IPS-NIHi7 (cell line): ENCODE data around the gene HGF.
"Not testable (repeated sequence)": the region's sequence is repeated elsewhere in the genome, so short reads cannot be mapped to it uniquely, and the experiment has no call there.

ENCODE experiments used
- DNase-seq: peaks from one replicate; pipeline ENCODE4 v3.0.0; 2012; ENCODE audit warnings: mixed read lengths; ENCODE audit errors: extremely low spot score

The HGF gene

DNA sequence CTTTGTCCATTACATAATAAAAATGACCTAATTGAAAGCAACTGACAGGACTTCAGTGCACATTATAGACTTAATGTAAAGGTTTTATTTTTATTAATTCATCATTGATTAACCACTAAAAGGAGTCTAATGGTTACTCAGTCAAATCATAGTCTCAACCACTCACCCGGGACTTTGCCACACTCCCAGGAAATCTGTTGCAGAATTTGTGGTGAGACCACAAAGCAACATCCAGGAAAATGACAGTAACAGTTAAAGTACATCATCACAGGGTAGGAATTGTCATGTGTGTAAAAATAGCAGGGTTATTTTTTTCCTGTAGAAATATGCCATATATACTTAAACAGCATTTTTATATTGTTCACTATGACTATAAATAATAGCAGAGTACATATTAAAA lies 6.3 kb upstream of the HGF start:
- no peak for DNase-seq

- no peak for DNase-seq
These were observed 5.7 kb upstream of the HGF start for GRCh38 chr7:81775560-81775959.

DNA sequence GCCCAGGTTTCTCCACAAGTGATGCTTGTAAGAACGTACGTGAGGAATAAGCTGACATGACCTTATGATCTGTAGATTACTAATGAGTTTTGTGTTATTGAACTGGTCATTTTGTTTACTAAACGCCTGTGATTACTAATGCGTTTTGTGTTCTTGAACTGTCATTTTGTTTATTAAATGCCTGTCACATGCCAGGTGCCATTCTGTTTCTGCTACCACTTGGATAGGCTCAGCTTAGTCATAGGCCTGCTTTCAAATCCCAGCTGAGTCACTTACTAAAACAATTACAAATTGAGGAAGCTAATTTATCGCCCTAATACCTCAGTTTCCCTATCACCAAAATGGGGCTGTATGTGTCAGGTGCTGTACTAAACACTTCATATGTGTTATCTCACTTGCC lies 4.7 kb upstream of the HGF start:
- no peak for DNase-seq

DNA sequence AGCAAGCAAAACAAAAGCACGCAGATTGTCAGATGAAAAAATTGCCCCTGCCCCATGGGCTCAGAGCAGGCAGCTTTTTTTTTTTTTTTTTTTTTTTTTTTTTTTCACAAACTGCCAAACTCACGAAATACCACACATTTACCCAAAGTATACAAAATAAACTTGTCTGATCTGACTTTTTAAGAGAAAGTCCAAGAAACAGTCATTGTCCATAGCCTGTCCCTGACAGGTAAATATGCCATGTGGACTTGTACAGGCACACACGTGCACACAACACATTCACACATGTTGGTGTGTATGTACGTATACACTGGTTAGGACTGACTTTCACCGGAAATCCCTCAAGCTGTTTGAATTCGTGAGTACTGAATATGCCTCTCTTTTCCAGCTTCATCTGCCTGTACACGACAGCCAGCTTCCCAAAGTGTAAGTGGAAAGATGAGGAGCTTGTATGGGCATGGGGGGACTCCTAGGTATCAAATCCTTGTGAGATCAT lies 929 bp upstream of the HGF start:
- DNase-seq, result no peak

DNA sequence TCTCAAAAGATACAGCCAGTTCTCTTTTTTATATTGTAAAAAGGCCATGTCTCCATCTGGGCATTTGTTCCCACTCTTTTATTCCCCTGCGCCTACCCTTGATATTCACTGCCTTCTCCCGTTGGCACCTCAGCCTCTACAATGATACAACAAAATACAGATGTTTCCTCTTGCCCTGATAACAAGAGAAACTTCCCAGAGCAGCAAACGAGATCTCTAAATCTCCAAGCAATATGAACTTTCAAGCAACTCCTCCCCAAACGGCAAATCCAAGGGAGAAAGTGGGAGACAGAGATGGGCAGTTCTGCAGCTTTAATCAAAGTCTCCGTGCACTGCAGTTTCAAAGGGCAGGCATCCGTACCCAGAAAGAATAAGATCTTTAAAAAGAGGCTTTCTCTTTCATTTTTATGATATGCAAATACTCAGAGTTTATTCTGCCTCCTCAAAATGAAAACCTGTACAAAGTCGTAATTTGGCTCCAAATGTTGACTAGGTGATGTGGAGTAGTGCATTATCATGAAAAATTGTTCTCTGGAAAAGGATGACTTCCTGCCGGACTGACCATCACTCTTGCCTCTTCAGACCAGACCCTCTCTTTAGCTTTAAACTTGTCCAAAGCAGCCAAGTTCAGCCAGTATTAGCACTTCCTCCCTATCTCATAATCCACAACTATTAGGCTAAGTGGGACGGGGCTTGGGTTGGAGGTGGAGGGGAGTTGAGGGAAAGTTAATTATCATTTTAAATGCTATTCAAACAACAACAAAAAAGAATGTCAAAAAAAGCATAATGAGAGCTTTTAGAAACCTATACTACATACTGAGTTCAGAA lies 682 bp downstream of the HGF start:
- DNase-seq, result no peak

DNA sequence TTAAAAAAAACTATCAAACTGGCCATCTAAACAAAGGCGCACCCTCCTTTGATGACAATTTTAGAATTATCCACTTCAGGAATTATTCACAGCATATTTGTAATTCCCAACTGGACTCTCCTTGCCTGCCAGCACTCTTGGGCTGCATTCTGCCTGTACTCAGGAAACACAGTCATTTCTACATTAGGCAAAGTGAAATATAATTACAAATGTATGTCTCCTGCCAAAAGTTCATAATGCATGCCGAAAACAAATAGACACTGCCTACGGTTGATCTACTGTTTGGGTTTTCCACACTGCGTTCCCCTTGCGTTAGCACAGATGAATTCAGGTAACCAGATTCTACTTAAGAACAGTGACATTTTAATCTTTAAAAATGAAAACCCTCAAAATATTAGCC lies 1.9 kb downstream of the HGF start:
- DNase-seq, result no peak

DNA sequence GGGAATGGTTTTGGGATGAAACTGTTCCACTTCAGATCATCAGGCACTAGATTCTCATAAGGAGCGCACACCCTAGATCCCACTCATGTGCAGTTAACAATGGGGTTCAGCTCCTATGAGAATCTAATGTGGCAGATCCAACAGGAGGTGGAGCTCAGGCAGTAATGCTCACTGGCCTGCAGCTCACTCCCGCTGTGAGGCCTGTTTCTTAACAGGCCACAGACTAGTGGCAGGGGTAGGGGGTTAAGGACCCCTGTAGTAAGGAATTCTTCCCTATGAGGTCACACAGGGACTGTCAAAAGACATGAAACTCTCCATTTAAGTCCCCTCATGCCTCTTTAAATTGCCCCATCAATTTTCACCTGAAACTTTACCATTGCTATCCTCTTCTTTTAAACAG lies 8.0 kb downstream of the HGF start:
- peak; percentile 31 for DNase-seq

GRCh38 chr7:81761031-81761430 lies 8.8 kb downstream of the HGF start:
- DNase-seq, result no peak

DNA sequence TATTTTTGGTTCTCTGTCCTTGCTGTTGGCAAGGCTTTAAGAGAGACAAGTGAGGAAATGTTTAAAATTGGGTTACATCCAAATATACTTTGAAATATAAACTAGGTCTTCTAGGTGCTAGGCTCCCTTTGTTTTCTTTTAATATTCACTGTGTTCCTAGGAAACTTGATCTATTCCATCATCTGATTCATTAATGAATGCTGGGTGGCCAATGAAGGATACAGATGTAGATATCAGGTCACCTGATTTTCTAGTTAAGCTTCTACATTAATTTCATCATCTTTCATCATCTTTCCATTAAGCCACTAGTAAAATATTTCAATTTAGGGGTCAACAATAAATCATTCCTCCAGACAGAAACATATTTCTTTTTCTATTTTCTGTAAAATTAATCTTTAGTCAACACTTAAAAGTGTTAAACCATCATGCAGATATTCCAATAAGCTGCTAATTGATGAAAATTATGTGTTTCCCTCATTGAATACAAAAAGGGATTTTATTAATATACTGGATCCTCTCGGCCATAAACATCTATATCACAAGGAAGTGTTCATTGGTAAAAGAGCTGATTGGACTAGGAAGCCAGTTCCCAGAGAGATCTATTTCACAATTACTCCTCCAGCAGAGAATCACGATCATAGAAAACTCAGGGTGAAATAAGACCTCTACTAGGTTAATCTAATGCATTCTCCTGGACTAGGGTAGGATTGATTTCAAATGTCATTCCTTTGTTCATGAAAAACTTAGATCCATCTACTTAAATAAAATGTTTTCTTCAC lies 14.7 kb downstream of the HGF start:
- no peak for DNase-seq

GRCh38 chr7:81753392-81753791 lies 16.5 kb downstream of the HGF start:
- DNase-seq, result no peak

DNA sequence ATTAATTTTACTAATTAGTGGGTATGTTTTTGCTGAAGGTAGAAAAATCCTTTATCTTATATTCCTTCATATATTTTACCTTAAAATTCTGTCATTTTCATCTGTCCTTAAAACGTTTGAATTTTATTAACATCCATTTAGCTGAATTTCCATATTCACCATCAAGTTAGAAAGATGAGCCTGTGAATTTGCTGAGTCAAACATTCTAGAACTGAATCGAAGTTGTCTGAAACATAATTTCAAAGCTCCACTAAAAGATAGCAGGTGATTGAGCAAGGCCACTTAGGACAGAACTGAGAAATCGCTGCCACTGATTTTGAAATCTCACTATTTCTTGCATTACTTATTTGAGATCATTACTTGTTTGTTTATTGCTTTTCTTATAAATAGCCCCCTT lies 17.5 kb downstream of the HGF start:
- no peak for DNase-seq

GRCh38 chr7:81751619-81752317 lies 18.1 kb downstream of the HGF start:
- no peak for DNase-seq

GRCh38 chr7:81745637-81746036 lies 24.2 kb downstream of the HGF start:
- no peak for DNase-seq

DNA sequence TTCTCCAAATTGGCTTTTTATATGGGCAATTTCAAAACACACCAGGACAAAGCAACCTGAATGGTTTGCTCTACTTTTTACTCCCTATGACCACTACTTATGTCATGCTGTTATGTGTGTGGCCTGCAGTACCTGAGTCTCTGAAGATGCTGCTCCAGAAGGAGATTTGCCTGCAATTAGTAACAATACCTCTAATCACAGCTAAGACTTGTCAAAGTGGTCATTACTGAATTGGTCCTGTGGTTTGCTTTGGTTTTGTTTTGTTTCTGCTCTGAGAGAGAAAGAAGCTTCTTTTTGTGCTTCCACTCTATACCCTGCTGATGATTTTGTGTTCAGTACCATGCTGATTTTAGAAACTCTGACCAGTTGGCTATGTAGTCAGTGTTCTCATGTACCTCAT lies 25.5 kb downstream of the HGF start:
- DNase-seq, result no peak

DNA sequence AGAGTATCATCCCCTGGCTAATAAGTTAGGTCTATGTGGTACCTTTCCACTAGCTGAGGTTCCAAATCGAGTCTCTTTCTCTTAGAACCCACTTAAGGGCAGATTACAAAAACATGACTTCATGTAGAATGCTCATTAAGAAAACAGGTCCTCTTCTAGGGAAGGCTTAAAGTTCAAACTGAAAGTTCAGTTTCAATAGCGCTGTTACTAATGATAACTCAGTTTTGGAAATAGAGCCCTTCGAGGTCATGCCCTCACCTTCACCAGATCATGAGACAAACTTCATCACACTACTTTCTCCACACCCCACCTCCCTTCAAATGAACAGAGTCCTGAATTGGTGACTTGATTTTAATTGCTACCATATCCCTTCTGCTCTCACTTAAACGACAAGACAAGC lies 26.2 kb downstream of the HGF start:
- no peak for DNase-seq

- no peak for DNase-seq
These were observed 26.6 kb downstream of the HGF start for GRCh38 chr7:81743201-81743600.

DNA sequence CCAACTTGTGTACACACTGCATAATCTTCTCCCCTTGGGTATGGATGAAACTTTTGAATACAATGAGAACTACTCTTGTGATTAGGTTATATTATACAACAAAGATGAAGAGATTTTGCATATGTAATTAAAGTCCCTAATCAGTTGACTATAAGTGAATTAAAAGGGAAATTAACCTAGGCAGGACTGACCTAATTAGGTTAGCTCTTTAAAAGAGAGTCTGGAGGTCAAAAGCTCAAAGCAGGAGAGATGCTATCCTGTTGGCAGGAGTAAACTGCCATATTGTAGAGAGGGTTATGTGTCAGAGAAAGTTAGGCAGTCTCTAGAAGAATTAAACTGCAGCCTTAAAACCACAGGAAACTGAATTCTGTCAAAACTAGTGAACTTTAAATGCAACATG lies 29.4 kb downstream of the HGF start:
- no peak for DNase-seq

- DNase-seq, result no peak
These were observed 33.8 kb downstream of the HGF start for GRCh38 chr7:81736091-81736490.

GRCh38 chr7:81725812-81726127 lies 44.1 kb downstream of the HGF start:
- peak; percentile 8 for DNase-seq

GRCh38 chr7:81725003-81725811 lies 44.6 kb downstream of the HGF start:
- no peak for DNase-seq

DNA sequence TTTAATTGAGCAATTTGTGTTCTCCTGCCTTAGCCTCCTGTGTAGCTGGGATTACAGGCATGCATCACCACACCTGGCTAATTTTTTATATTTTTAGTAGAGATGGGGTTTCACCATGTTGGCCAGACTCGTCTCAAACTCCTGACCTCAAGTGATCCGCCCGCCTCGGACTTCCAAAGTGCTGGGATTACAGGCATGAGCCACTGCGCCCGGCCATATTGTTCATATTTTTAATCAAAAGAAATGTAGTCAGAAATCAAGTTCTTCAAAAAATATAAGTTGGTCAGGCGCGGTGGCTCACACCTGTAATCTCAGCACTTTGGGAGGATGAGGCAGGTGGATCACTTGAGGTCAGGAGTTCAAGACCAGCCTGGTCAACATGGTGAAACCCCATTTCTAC lies 47.6 kb downstream of the HGF start:
- not testable (repeated sequence) for DNase-seq

- no peak for DNase-seq
These were observed 48.4 kb downstream of the HGF start for GRCh38 chr7:81721437-81721836.
